SU-DHL-6 (cell line): Measurements from ENCODE around the gene KDM4E.
"Not testable (repeated sequence)": the region's sequence is repeated elsewhere in the genome, so short reads cannot be mapped to it uniquely, and the experiment has no call there.

Source experiments
- H2AFZ ChIP-seq: fragments of 200-600 bp; sonication (generic); 2 replicates; pipeline ENCODE4 v1.6.1; 2014; ENCODE audit warnings: low read depth, mild to moderate bottlenecking, moderate library complexity, mixed read lengths, antibody characterized with exemption, low read length; ENCODE audit not compliant: severe bottlenecking
- H3F3A ChIP-seq: fragments of 200-600 bp; shearing (Covaris generic); 2 replicates; pipeline ENCODE4 v1.6.0; 2016; ENCODE audit warnings: antibody characterized with exemption, mild to moderate bottlenecking; ENCODE audit not compliant: insufficient read depth
- H3K27ac ChIP-seq: fragments of 200-600 bp; sonication (generic); 2 replicates; pipeline ENCODE4 v1.5.1; 2016; ENCODE audit warnings: low read depth, mild to moderate bottlenecking, low read length, moderate library complexity, mixed read lengths
- H3K27me3 ChIP-seq: fragments of 200-600 bp; sonication (generic), shearing (Covaris generic); 2 replicates; pipeline ENCODE4 v1.6.0; 2014; ENCODE audit warnings: mild to moderate bottlenecking, low read length
- H3K36me3 ChIP-seq: fragments of 200-600 bp; sonication (generic); 2 replicates; pipeline ENCODE4 v1.6.1; 2014; ENCODE audit warnings: mild to moderate bottlenecking, low read length, mixed read lengths
- H3K4me2 ChIP-seq: fragments of 300-600, 200-600 bp; shearing (Covaris generic), sonication (generic); 2 replicates; pipeline ENCODE4 v1.6.0; 2014; ENCODE audit warnings: low read length, low read depth, mild to moderate bottlenecking; ENCODE audit not compliant: poor library complexity, severe bottlenecking
- H3K4me3 ChIP-seq: fragments of 200-600 bp; sonication (generic); 2 replicates; pipeline ENCODE4 v1.5.1; 2014; ENCODE audit warnings: antibody characterized with exemption, low read length, mild to moderate bottlenecking, mixed read lengths; ENCODE audit not compliant: insufficient read depth, poor library complexity, severe bottlenecking
- H3K79me2 ChIP-seq: fragments of 200-600 bp; sonication (generic); 2 replicates; pipeline ENCODE4 v1.6.1; 2014; ENCODE audit warnings: mild to moderate bottlenecking, low read length, moderate library complexity; ENCODE audit not compliant: insufficient read depth
- H3K9ac ChIP-seq: fragments of 200-600 bp; sonication (generic); 2 replicates; pipeline ENCODE4 v1.7.0; 2014; ENCODE audit warnings: mild to moderate bottlenecking, low read length
- H3K9me2 ChIP-seq: fragments of 200-600 bp; sonication (generic); replicated peaks from 2 replicates; pipeline ENCODE4 v1.6.1; 2014; ENCODE audit warnings: low read length; ENCODE audit not compliant: insufficient read depth
- H3K9me3 ChIP-seq: fragments of 200-600 bp; sonication (generic); 2 replicates; pipeline ENCODE4 v1.6.1; 2014; ENCODE audit warnings: low read length, mixed read lengths; ENCODE audit not compliant: insufficient read depth
- H4K20me1 ChIP-seq: fragments of 200-600 bp; sonication (generic); 2 replicates; pipeline ENCODE4 v1.6.1; 2014; ENCODE audit warnings: low read depth, mild to moderate bottlenecking, antibody characterized with exemption, low read length, moderate library complexity, mixed read lengths
- EZH2phosphoT487 ChIP-seq: fragments of 200-600 bp; sonication (generic), shearing (Covaris generic); conservative IDR thresholded peaks from 2 replicates; pipeline ENCODE4 v1.6.1; 2018; ENCODE audit warnings: mild to moderate bottlenecking, antibody characterized with exemption, low read length, moderate library complexity, mixed read lengths
- TF ChIP-seq, protein P1 (sequence below): fragments of 200-600 bp; sonication (generic); IDR thresholded peaks from one replicate; pipeline ENCODE4 v1.5.1; 2017; ENCODE audit warnings: antibody characterized with exemption, mild to moderate bottlenecking, low read length, moderate library complexity; ENCODE audit not compliant: insufficient read depth, poor library complexity, severe bottlenecking

The KDM4E gene

DNA sequence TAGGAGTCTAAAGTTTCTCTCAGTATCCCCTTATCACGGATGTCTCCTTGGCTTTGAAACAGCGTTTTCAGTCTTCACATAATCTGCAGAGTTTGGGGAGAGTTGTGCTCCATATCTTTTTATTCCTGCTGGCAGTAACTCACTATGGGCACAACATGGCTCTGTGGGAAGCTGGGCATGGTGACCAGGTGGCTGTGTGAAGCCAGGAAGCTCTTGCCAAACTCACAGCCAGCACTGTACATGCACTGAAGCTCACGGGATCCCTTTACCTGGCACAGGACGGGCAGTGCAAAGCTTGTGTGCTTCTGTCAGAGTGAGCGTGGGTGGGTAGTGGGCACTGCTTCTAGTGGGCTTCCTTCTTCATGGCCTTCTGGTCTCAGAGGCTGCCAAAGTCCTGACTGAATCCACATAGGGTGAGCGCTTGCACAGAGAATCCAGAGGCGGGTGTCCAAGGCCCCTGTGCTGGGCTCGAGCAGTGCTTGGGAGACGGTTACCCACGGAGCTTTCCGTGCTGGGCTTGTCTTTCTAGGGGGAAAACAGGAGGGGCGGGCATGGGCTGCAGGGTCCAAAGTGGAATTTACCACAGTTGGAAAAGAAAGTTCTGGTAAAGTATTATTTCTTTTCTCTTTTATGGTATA, 10.8 kb upstream of the KDM4E start:
- Histone ChIP-seq H2AFZ (no peak overlapping the region), H3K79me2 (no peaks in the 10 kb centered on the region), H3K36me3 (no peaks in the 10 kb centered on the region), H3K27ac (no peak overlapping the region), H3K4me3 (no peak overlapping the region), H3K9me2 (no peaks in the 10 kb centered on the region), H3F3A (no peaks in the 10 kb centered on the region), H3K9ac (no peak overlapping the region), H3K9me3 (no peaks in the 10 kb centered on the region), H3K27me3 (no peaks in the 10 kb centered on the region), H4K20me1 (no peaks in the 10 kb centered on the region), H3K4me2 (no peak overlapping the region)
- no peak for TF ChIP-seq EZH2phosphoT487
- TF ChIP-seq, protein P1, sequence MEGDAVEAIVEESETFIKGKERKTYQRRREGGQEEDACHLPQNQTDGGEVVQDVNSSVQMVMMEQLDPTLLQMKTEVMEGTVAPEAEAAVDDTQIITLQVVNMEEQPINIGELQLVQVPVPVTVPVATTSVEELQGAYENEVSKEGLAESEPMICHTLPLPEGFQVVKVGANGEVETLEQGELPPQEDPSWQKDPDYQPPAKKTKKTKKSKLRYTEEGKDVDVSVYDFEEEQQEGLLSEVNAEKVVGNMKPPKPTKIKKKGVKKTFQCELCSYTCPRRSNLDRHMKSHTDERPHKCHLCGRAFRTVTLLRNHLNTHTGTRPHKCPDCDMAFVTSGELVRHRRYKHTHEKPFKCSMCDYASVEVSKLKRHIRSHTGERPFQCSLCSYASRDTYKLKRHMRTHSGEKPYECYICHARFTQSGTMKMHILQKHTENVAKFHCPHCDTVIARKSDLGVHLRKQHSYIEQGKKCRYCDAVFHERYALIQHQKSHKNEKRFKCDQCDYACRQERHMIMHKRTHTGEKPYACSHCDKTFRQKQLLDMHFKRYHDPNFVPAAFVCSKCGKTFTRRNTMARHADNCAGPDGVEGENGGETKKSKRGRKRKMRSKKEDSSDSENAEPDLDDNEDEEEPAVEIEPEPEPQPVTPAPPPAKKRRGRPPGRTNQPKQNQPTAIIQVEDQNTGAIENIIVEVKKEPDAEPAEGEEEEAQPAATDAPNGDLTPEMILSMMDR, result no peak

DNA sequence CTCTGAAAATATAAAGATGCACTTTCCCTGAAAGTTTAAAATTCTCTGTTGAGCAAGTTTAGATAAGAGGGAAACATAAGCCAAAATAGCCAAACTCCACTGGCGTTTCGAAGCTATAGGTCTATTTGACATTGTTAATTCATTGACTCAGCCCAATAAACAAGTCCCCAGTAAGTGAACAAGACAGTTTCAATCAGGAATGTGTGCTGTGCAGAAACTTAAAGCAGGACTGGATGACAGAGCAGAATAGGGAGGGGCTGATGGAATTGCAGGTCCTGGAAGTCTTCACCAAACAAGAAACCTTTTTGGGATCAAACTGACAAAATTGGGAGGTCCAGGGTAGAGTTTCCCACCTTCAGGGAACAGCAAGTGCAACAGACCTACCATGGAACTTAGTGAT, 8.9 kb upstream of the KDM4E start:
- no peak overlapping the region for H3K9ac ChIP-seq
- H3K9me3 ChIP-seq, result no peaks in the 10 kb centered on the region
- H3K79me2 ChIP-seq, result no peaks in the 10 kb centered on the region
- H3K4me2 ChIP-seq, result no peak overlapping the region
- H3F3A ChIP-seq, result no peaks in the 10 kb centered on the region
- H3K27me3 ChIP-seq, result no peaks in the 10 kb centered on the region
- no peaks in the 10 kb centered on the region for H4K20me1 ChIP-seq
- H3K27ac ChIP-seq, result no peak overlapping the region
- H2AFZ ChIP-seq, result no peak overlapping the region
- no peak overlapping the region for H3K4me3 ChIP-seq
- TF ChIP-seq EZH2phosphoT487, result no peak
- TF ChIP-seq, protein P1, result no peak
- H3K36me3 ChIP-seq, result no peaks in the 10 kb centered on the region
- no peaks in the 10 kb centered on the region for H3K9me2 ChIP-seq

DNA sequence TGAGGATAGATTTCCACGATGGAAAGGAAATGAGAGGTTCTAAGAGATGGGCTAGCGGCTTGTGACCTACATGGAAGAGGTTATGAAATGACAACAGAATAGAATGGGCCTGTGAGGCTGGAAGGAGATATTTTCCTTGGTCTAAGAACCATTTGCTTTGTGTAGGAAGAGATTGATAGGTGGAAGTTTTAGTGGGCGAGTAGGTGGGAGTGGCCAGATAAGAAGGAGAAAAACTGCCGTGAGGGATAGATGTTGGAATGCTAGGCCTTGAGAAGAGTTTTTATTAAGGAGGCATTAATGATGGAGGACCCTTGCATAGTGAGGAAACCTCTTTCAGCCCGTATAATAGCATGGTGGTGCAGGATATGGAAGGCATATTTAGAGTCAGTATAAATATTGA, 3.6 kb upstream of the KDM4E start:
- not testable (repeated sequence) for H2AFZ ChIP-seq, H4K20me1 ChIP-seq, H3K27ac ChIP-seq, H3K36me3 ChIP-seq, H3K9me3 ChIP-seq, H3K9ac ChIP-seq, H3K79me2 ChIP-seq, H3F3A ChIP-seq, H3K4me3 ChIP-seq, H3K27me3 ChIP-seq, H3K4me2 ChIP-seq, H3K9me2 ChIP-seq

DNA sequence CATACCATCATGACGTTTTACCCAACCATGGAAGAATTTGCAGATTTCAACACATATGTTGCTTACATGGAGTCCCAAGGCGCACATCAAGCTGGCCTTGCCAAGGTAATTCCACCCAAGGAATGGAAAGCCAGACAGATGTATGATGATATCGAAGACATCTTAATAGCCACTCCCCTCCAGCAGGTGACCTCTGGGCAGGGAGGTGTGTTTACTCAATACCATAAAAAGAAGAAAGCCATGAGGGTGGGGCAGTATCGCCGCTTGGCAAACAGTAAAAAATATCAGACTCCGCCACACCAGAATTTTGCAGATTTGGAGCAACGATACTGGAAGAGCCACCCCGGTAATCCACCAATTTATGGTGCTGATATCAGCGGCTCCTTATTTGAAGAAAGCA, 536 bp downstream of the KDM4E start:
- not testable (repeated sequence) for H3K4me3 ChIP-seq, H3K27me3 ChIP-seq, H3K79me2 ChIP-seq, H2AFZ ChIP-seq, H3K9ac ChIP-seq, H3F3A ChIP-seq, H3K36me3 ChIP-seq, H3K27ac ChIP-seq, H3K9me2 ChIP-seq, H4K20me1 ChIP-seq, H3K4me2 ChIP-seq, H3K9me3 ChIP-seq
